Keratinocyte (primary cell): ENCODE results near the gene FMN2. TPM values are rescaled to one million over a fixed set of nuclear protein-coding genes. Genes with fewer than 3 reads are reported as not detected.

Experiments
- DNase-seq: peaks from one replicate; pipeline ENCODE4 v3.0.0-alpha.2; 2011; ENCODE audit warnings: low read depth, missing footprints, low spot score
- FAIRE-seq: peaks from 2 replicates; lab custom pipeline; 2011; peaks lifted over from hg19 to GRCh38; lab: Jason Lieb, UNC
- H2AFZ ChIP-seq: 2 replicates; pipeline ENCODE4 v1.6.0; 2012; ENCODE audit warnings: low read length, control low read depth, inconsistent platforms; ENCODE audit not compliant: control insufficient read depth
- H3K27ac ChIP-seq: 2 replicates; pipeline ENCODE4 v1.5.1; 2011; ENCODE audit warnings: low read length; ENCODE audit not compliant: control insufficient read depth, insufficient read depth
- H3K27me3 ChIP-seq: 3 replicates; pipeline ENCODE4 v1.6.0; 2011; ENCODE audit warnings: low read length; ENCODE audit not compliant: control insufficient read depth, insufficient read depth; ENCODE audit errors: extremely low read depth
- H3K36me3 ChIP-seq, 2 experiments: 2 replicates in 1 of 2; 3 replicates in 1 of 2; pipeline ENCODE4 v1.5.1; 2011; ENCODE audit warnings: low read length in 2 of 2, mild to moderate bottlenecking in 1 of 2; ENCODE audit not compliant: control insufficient read depth in 2 of 2, insufficient read depth in 2 of 2; ENCODE audit errors: extremely low read depth in 1 of 2
- H3K4me1 ChIP-seq: 3 replicates; pipeline ENCODE4 v1.5.1; 2011; ENCODE audit warnings: low read length; ENCODE audit not compliant: control insufficient read depth, insufficient read depth; ENCODE audit errors: extremely low read depth
- H3K4me2 ChIP-seq: 3 replicates; pipeline ENCODE4 v1.6.0; 2011; ENCODE audit warnings: low read depth, low read length; ENCODE audit not compliant: control insufficient read depth, insufficient read depth; ENCODE audit errors: extremely low read depth
- H3K4me3 ChIP-seq, 3 experiments: fragments of 200-600 bp in 1 of 3; sonication (generic) in 1 of 3; 2 replicates in 2 of 3; 3 replicates in 1 of 3; pipeline ENCODE4 v1.5.1; 2011 to 2016; ENCODE audit warnings: low read length in 3 of 3, mild to moderate bottlenecking in 3 of 3, control low read depth in 2 of 3, inconsistent platforms in 1 of 3, low read depth in 1 of 3, mixed read lengths in 1 of 3, mixed run types in 1 of 3, moderate library complexity in 1 of 3; ENCODE audit not compliant: control insufficient read depth in 2 of 3, insufficient read depth in 2 of 3; ENCODE audit errors: extremely low read depth in 1 of 3
- H3K79me2 ChIP-seq: 2 replicates; pipeline ENCODE4 v1.6.0; 2012; ENCODE audit warnings: low read length; ENCODE audit not compliant: control insufficient read depth, insufficient read depth
- H3K9ac ChIP-seq: 3 replicates; pipeline ENCODE4 v1.6.0; 2011; ENCODE audit warnings: low read length; ENCODE audit not compliant: control insufficient read depth, insufficient read depth; ENCODE audit errors: extremely low read depth
- H3K9me1 ChIP-seq: 3 replicates; pipeline ENCODE4 v1.6.0; 2011; ENCODE audit warnings: low read length; ENCODE audit not compliant: control insufficient read depth, insufficient read depth; ENCODE audit errors: extremely low read depth
- H3K9me3 ChIP-seq: 2 replicates; pipeline ENCODE4 v1.5.1; 2012; ENCODE audit warnings: low read depth, low read length; ENCODE audit not compliant: control insufficient read depth
- H4K20me1 ChIP-seq: 3 replicates; pipeline ENCODE4 v1.6.0; 2011; ENCODE audit warnings: low read length; ENCODE audit not compliant: control insufficient read depth, insufficient read depth; ENCODE audit errors: extremely low read depth
- EZH2 ChIP-seq: IDR thresholded peaks from one replicate; pipeline ENCODE4 v1.6.1; 2012; ENCODE audit warnings: inconsistent platforms, mild to moderate bottlenecking, low read length, moderate library complexity
- dilution Hi-C: fragments of 300-500 bp; cut with MboI; formaldehyde crosslinking; loops from one replicate; pipeline ENCODE4 v1.7.0; 2020; ENCODE audit warnings: low sequenced_read_pairs; ENCODE audit not compliant: extremely low pct_ligation_motif_present
- polyA plus RNA-seq, 5 experiments: library from polyadenylated mRNA; depleted of rRNA in 3 of 5; stranded (reverse) in 3 of 5; stranded (forward) in 1 of 5; unstranded in 1 of 5; fragments of >200 nt; gene quantifications; 1 replicate in 1 of 5; 2 replicates in 3 of 5; 3 replicates in 1 of 5; pipeline versions ENCODE4 v1.2.1 to v1.2.3, GENCODE V29; 2011 to 2012; ENCODE audit warnings: missing spikeins in 2 of 5, low read depth in 1 of 5, low replicate concordance in 1 of 5
- TF ChIP-seq, protein P1 (sequence below), 3 experiments: IDR thresholded peaks in 1 of 3; conservative IDR thresholded peaks in 1 of 3; optimal IDR thresholded peaks in 1 of 3; 2 replicates in 2 of 3; 3 replicates in 1 of 3; pipeline versions ENCODE3 to v1.5.1; 2011; ENCODE audit warnings: low read length in 3 of 3, mild to moderate bottlenecking in 3 of 3, moderate library complexity in 2 of 3, control low read depth in 1 of 3, inconsistent platforms in 1 of 3; ENCODE audit not compliant: insufficient read depth in 2 of 3; ENCODE audit errors: extremely low read depth in 1 of 3

FMN2 gene
- polyA plus RNA-seq, 1 donor (not counting 4 experiments of a cell fraction or from before 2014, with no cell fraction given), result not detected

DNA sequence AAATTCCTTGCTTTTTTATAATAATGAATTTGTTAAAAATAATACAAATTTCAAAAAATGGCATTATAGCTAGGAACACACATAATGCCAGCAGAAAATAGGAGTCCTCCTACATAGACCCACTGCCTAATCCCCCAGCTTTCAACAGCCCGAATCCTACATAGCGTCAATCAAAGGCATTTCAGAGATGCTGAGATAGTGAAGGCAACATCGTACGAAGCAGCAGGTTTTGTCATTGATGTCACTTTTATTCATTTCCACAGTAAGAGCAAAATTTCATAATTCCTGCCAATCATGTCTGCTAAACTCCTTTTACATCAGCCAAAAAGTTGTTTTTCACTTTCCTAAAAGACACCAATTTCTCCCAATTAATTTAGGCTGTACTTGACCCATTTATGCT is 426.2 kb downstream of the FMN2 start:
- Histone ChIP-seq H3K79me2 (no peaks in the 10 kb centered on the region), H3K4me1 (no peaks in the 10 kb centered on the region), H3K4me3 (no peak overlapping the region), H3K4me2 (no peak overlapping the region), H3K9me1 (no peaks in the 10 kb centered on the region), H4K20me1 (no peaks in the 10 kb centered on the region), H2AFZ (no peak overlapping the region), H3K27ac (no peak overlapping the region), H3K9ac (no peak overlapping the region), H3K27me3 (no peaks in the 10 kb centered on the region), H3K36me3 (no peaks in the 10 kb centered on the region), H3K9me3 (no peaks in the 10 kb centered on the region)
- FAIRE-seq (no peak), DNase-seq (no peak)
- dilution Hi-C loops, result no loop called here
- TF ChIP-seq EZH2, result no peak
- TF ChIP-seq, protein P1, sequence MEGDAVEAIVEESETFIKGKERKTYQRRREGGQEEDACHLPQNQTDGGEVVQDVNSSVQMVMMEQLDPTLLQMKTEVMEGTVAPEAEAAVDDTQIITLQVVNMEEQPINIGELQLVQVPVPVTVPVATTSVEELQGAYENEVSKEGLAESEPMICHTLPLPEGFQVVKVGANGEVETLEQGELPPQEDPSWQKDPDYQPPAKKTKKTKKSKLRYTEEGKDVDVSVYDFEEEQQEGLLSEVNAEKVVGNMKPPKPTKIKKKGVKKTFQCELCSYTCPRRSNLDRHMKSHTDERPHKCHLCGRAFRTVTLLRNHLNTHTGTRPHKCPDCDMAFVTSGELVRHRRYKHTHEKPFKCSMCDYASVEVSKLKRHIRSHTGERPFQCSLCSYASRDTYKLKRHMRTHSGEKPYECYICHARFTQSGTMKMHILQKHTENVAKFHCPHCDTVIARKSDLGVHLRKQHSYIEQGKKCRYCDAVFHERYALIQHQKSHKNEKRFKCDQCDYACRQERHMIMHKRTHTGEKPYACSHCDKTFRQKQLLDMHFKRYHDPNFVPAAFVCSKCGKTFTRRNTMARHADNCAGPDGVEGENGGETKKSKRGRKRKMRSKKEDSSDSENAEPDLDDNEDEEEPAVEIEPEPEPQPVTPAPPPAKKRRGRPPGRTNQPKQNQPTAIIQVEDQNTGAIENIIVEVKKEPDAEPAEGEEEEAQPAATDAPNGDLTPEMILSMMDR (optimal IDR thresholded peaks at IDR 0.05 in 1 of 3, IDR thresholded peaks at IDR 0.05 in 1 of 3, conservative IDR thresholded peaks at IDR 0.05 in 1 of 3; ENCODE audit: extremely low read depth in 1 of 3, insufficient read depth in 2 of 3, low read length in 3 of 3), result no peak

DNA sequence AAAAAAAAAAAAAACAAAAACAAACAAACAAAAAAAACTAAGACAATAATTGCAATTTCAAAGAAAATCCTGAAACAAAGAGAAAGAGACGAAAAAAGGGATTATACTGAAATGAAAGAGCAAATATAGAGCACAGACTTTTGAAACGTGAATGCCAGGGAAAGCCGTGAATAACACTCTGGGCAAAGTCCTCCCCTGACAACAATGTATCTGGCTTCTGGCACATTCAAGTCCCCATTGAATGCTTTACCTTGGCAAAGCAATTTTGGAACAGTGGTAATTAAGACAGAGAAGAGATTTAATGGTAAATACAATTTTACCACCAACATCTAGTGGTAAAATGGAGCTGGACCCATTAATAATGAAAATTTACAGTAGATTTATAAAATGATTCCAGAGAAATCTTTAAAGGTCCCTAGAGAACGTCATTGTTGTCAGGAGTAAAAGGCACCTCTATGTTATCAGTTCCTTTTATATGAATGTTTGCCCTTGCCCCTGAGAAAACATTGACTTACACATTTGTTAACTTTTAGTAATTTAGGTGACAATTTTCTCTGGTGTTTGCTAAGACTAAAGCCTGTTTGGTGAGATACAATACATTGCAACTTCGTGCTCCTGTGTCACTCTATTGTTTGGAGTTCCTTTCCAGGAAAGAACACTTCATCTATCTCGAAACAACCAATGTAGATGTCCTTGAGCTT is 430.6 kb downstream of the FMN2 start:
- dilution Hi-C loops, result no loop called here
- H3K27ac ChIP-seq, result no peak overlapping the region
- H4K20me1 ChIP-seq, result no peaks in the 10 kb centered on the region
- FAIRE-seq, result no peak
- no peaks in the 10 kb centered on the region for H3K9me3 ChIP-seq
- H3K36me3 ChIP-seq, result no peaks in the 10 kb centered on the region
- no peaks in the 10 kb centered on the region for H3K79me2 ChIP-seq
- H3K9me1 ChIP-seq, result no peaks in the 10 kb centered on the region
- no peak for DNase-seq
- no peak overlapping the region for H3K9ac ChIP-seq
- no peak overlapping the region for H2AFZ ChIP-seq
- H3K4me3 ChIP-seq, result no peak overlapping the region
- no peak overlapping the region for H3K4me2 ChIP-seq
- no peaks in the 10 kb centered on the region for H3K27me3 ChIP-seq
- H3K4me1 ChIP-seq, result no peaks in the 10 kb centered on the region
- TF ChIP-seq, protein P1 (optimal IDR thresholded peaks at IDR 0.05 in 1 of 3, IDR thresholded peaks at IDR 0.05 in 1 of 3, conservative IDR thresholded peaks at IDR 0.05 in 1 of 3; ENCODE audit: extremely low read depth in 1 of 3, insufficient read depth in 2 of 3, low read length in 3 of 3), result no peak
- no peak for TF ChIP-seq EZH2
